ENCODE results near the gene CARD6.

GRCh38 chr5:40879163-40879942, 38.2 kb downstream of the CARD6 start:
- TF ChIP-seq MAX (IDR thresholded peaks at IDR 0.05) (no peak), ZBTB7A (IDR thresholded peaks at IDR 0.05; ENCODE audit: low read depth) (no peak), RAD21 (IDR thresholded peaks at IDR 0.05; ENCODE audit: low read depth) (peak; percentile 56), USF1 (IDR thresholded peaks at IDR 0.05) (no peak), CREB1 (IDR thresholded peaks at IDR 0.05; ENCODE audit: low read depth) (no peak), EP300 (IDR thresholded peaks at IDR 0.05; ENCODE audit: borderline replicate concordance) (no peak), NFIC (IDR thresholded peaks at IDR 0.05) (no peak), REST (IDR thresholded peaks at IDR 0.05; ENCODE audit: low read depth) (no peak), TCF12 (IDR thresholded peaks at IDR 0.05; ENCODE audit: low read depth) (no peak), TAF1 (IDR thresholded peaks at IDR 0.05; ENCODE audit: low read depth) (no peak), EGR1 (IDR thresholded peaks at IDR 0.05) (no peak)
